Measurements from ENCODE around the gene LGALSL. TPM values are rescaled to one million over a fixed set of nuclear protein-coding genes. Genes with fewer than 3 reads are reported as not detected.
A peak's percentile ranks its signal among the peaks of the same experiment; 100 is the strongest.

Gene LGALSL
- polyA plus RNA-seq, 1 donor: 19.8 TPM

GRCh38 chr2:64470766-64471295 lies 16.9 kb downstream of the LGALSL start:
- DNase-seq (ENCODE audit: low read depth): no peak

- DNase-seq (ENCODE audit: low read depth): no peak
Observed at GRCh38 chr2:64471600-64471999, 17.6 kb downstream of the LGALSL start.

GRCh38 chr2:64472881-64473280 lies 18.9 kb downstream of the LGALSL start:
- DNase-seq (ENCODE audit: low read depth): no peak

GRCh38 chr2:64474121-64474571 lies 20.2 kb downstream of the LGALSL start:
- DNase-seq (ENCODE audit: low read depth): no peak

- no peak for DNase-seq (ENCODE audit: low read depth)
Observed at GRCh38 chr2:64474636-64475035, 20.7 kb downstream of the LGALSL start.

GRCh38 chr2:64477037-64477436 lies 23.1 kb downstream of the LGALSL start:
- no peak for DNase-seq (ENCODE audit: low read depth)

GRCh38 chr2:64477979-64478378 lies 24.0 kb downstream of the LGALSL start:
- no peak for DNase-seq (ENCODE audit: low read depth)

GRCh38 chr2:64478502-64479230 lies 24.7 kb downstream of the LGALSL start:
- DNase-seq (ENCODE audit: low read depth): no peak

GRCh38 chr2:64479259-64480117 lies 25.5 kb downstream of the LGALSL start:
- DNase-seq (ENCODE audit: low read depth): no peak

- no peak for DNase-seq (ENCODE audit: low read depth)
Observed at GRCh38 chr2:64481665-64482064, 27.7 kb downstream of the LGALSL start.

- DNase-seq (ENCODE audit: low read depth): no peak
Observed at GRCh38 chr2:64482243-64482642, 28.3 kb downstream of the LGALSL start.

GRCh38 chr2:64482765-64483504 lies 29.0 kb downstream of the LGALSL start:
- no peak for DNase-seq (ENCODE audit: low read depth)

GRCh38 chr2:64485331-64485730 lies 31.4 kb downstream of the LGALSL start:
- DNase-seq (ENCODE audit: low read depth): no peak

- peak; percentile 43 for DNase-seq (ENCODE audit: low read depth)
Observed at GRCh38 chr2:64485961-64486360, 32.0 kb downstream of the LGALSL start.

GRCh38 chr2:64487256-64488049 lies 33.5 kb downstream of the LGALSL start:
- DNase-seq (ENCODE audit: low read depth): no peak

- DNase-seq (ENCODE audit: low read depth): no peak
Observed at GRCh38 chr2:64488050-64488974, 34.4 kb downstream of the LGALSL start.

- no peak for DNase-seq (ENCODE audit: low read depth)
Observed at GRCh38 chr2:64489081-64489751, 35.3 kb downstream of the LGALSL start.

- DNase-seq (ENCODE audit: low read depth): no peak
Observed at GRCh38 chr2:64491426-64491825, 37.5 kb downstream of the LGALSL start.

GRCh38 chr2:64492272-64492671 lies 38.3 kb downstream of the LGALSL start:
- DNase-seq (ENCODE audit: low read depth): no peak
